Erythroblast (primary cell): ENCODE data around the gene PSME3IP1.

Source experiments
- GATA1 ChIP-seq: IDR thresholded peaks from 2 replicates; pipeline ENCODE4 v1.6.1; 2011; ENCODE audit warnings: low read depth, mild to moderate bottlenecking, control low read depth, low read length, moderate library complexity
- POLR2A ChIP-seq: IDR thresholded peaks from 2 replicates; pipeline ENCODE4 v1.6.1; 2011; ENCODE audit warnings: mild to moderate bottlenecking, low read length

DNA sequence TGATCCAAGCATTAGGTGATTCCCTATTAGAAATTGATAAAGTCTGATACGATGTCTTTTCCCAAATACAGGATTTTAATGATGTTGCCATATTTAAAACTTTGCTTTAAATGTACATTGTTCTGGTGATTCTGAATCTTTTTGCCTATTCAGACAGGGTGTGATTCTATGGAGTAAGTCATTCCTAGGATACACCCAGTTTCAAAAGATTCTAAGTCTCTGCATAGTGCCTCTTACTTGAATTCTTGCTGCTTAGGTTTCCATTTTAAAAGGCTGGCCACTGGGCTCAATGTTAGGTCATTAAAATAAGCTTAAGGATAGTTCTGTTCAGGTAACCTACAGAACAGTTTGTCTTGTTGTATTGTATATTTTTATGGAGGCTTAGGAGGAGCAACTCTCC, 37.2 kb upstream of the PSME3IP1 start:
- TF ChIP-seq POLR2A (no peak), GATA1 (no peak)
